Limb (tissue), 2 donors: ENCODE data around the gene IPPK.
A peak's percentile ranks its signal among the peaks of the same experiment; 100 is the strongest.

Source experiments
- DNase-seq, 2 donors: peaks; one replicate each; pipeline ENCODE4 v3.0.0-alpha.2; 2016; ENCODE audit errors: extremely low spot score in 2 of 2

The IPPK gene

GRCh38 chr9:92696619-92697018 is 26.7 kb upstream of the IPPK start:
- DNase-seq, result no peak

- DNase-seq, result no peak
Measured at GRCh38 chr9:92686954-92687353, 17.0 kb upstream of the IPPK start.

GRCh38 chr9:92685022-92685421 is 15.1 kb upstream of the IPPK start:
- no peak for DNase-seq

- DNase-seq, result no peak
Measured at GRCh38 chr9:92682269-92682668, 12.3 kb upstream of the IPPK start.

- no peak for DNase-seq
Measured at GRCh38 chr9:92680166-92681119, 10.5 kb upstream of the IPPK start.

GRCh38 chr9:92679413-92680165 is 9.7 kb upstream of the IPPK start:
- no peak for DNase-seq

- DNase-seq, result peak in 1 of 2 donors; percentile 53
Measured at GRCh38 chr9:92671323-92671722, 1.4 kb upstream of the IPPK start.

- peak in 1 of 2 donors; percentile 53 for DNase-seq
Measured at GRCh38 chr9:92669527-92669889, 423 bp downstream of the IPPK start.

GRCh38 chr9:92668746-92669526 is 995 bp downstream of the IPPK start:
- peak in 1 of 2 donors; percentile 42 for DNase-seq

- DNase-seq, result no peak
Measured at GRCh38 chr9:92666912-92667532, 2.9 kb downstream of the IPPK start.

- DNase-seq, result no peak
Measured at GRCh38 chr9:92666236-92666635, 3.7 kb downstream of the IPPK start.

GRCh38 chr9:92665836-92666235 is 4.1 kb downstream of the IPPK start:
- DNase-seq, result no peak

- DNase-seq, result no peak
Measured at GRCh38 chr9:92664394-92665152, 5.4 kb downstream of the IPPK start.

- DNase-seq, result no peak
Measured at GRCh38 chr9:92663951-92664350, 6.0 kb downstream of the IPPK start.

- no peak for DNase-seq
Measured at GRCh38 chr9:92663126-92663525, 6.8 kb downstream of the IPPK start.

- no peak for DNase-seq
Measured at GRCh38 chr9:92661743-92662142, 8.2 kb downstream of the IPPK start.

GRCh38 chr9:92661127-92661526 is 8.8 kb downstream of the IPPK start:
- DNase-seq, result no peak

- DNase-seq, result no peak
Measured at GRCh38 chr9:92660266-92660665, 9.7 kb downstream of the IPPK start.

GRCh38 chr9:92659601-92660000 is 10.3 kb downstream of the IPPK start:
- no peak for DNase-seq

GRCh38 chr9:92658611-92659010 is 11.3 kb downstream of the IPPK start:
- DNase-seq, result no peak

- DNase-seq, result no peak
Measured at GRCh38 chr9:92658176-92658575, 11.8 kb downstream of the IPPK start.
